ENCODE results near the gene ZNF423. TPM values are rescaled to one million over a fixed set of nuclear protein-coding genes. Genes with fewer than 3 reads are reported as not detected.

ZNF423 gene
- total RNA-seq, 1 donor from 2014 or later, result 11.9 TPM

DNA sequence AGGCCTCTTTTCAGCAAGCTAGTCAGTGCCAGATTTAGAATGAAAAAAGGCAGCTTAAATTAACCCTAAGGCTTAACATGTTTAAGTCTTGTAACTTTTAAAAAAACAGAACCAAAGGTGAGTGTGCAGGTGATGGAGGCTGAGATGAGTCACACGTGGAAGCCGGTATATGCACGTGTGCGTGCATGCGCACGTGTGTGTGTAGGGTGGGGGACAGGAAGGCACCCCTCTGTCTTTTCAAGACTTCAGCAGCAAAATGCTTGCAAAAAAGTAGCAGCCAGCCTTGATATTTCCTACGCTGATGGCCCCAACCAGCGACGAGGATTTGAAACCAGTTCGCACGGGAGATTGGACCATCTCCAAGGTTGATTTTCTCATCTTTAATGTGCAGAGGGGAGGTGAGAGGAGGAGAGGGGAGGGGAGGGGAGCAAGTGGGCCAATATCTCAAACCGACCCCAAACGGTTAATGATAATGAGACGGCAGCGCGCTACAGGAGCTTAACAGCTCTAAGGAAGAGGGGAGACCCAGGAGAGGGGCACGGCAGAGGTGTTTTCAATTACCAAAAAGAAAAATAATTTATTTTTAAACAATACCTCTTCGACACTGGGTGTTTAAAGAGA, 154.7 kb downstream of the ZNF423 start:
- H3K27me3 ChIP-seq, result no peaks in the 10 kb centered on the region
- no peak overlapping the region for H3K27ac ChIP-seq
- no peaks in the 10 kb centered on the region for H3K9me3 ChIP-seq
- H3K4me3 ChIP-seq, result no peak overlapping the region
- H3K4me1 ChIP-seq, result peaks cover 18% of the 10 kb centered on the region
- TF ChIP-seq, protein P1, sequence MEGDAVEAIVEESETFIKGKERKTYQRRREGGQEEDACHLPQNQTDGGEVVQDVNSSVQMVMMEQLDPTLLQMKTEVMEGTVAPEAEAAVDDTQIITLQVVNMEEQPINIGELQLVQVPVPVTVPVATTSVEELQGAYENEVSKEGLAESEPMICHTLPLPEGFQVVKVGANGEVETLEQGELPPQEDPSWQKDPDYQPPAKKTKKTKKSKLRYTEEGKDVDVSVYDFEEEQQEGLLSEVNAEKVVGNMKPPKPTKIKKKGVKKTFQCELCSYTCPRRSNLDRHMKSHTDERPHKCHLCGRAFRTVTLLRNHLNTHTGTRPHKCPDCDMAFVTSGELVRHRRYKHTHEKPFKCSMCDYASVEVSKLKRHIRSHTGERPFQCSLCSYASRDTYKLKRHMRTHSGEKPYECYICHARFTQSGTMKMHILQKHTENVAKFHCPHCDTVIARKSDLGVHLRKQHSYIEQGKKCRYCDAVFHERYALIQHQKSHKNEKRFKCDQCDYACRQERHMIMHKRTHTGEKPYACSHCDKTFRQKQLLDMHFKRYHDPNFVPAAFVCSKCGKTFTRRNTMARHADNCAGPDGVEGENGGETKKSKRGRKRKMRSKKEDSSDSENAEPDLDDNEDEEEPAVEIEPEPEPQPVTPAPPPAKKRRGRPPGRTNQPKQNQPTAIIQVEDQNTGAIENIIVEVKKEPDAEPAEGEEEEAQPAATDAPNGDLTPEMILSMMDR (IDR thresholded peaks at IDR 0.05), result no peak
- no peaks in the 10 kb centered on the region for H3K36me3 ChIP-seq
- DNase-seq (no peak), ATAC-seq (no peak)
- intact Hi-C loops (cut with DNase I), result no loop called here

DNA sequence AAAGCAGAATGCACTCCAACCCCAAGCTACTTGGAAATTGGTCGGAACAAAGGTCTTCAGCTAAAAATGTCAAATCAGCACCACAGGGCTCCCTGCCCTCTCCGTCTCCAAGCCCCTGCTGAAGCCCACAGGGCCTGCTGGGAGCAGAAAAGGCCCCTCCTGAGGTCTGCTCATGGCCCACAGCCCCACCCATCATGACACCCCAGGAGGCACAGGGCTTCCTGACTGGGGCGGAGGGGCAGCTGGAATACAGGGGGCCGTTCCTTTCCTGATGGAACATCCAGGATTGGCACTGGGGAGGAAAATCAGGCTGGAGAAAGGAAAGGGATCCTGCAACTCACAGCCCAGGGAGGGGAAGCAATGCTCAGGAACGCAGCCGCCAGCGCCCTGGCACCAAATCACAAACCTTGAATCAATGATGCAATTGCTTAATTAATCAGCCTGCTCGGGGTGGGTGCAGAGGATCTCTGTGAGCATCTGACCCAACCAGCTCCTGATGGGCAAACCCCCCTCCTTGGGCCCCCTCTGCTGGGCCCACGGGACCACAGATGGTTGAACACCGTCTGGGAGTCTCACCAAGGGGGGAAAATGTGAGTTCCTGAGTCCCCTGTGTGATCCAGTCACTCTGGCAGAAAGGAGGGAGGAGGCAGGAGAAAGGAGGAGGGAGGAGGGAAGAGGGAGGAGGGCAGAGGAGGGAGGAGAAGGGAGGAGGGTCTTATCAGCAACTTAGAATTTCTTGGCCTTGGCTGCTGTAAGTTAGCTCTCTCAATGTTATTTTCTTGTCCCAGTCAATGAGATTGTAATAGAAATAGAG, 155.5 kb downstream of the ZNF423 start:
- ATAC-seq, result no peak
- Histone ChIP-seq H3K36me3 (no peaks in the 10 kb centered on the region), H3K27ac (peak overlapping the region; percentile 30), H3K27me3 (no peaks in the 10 kb centered on the region), H3K9me3 (no peaks in the 10 kb centered on the region), H3K4me1 (peaks cover 18% of the 10 kb centered on the region), H3K4me3 (no peak overlapping the region)
- no peak for DNase-seq
- TF ChIP-seq, protein P1 (IDR thresholded peaks at IDR 0.05), result no peak
- intact Hi-C loops (cut with DNase I), result no loop called here

DNA sequence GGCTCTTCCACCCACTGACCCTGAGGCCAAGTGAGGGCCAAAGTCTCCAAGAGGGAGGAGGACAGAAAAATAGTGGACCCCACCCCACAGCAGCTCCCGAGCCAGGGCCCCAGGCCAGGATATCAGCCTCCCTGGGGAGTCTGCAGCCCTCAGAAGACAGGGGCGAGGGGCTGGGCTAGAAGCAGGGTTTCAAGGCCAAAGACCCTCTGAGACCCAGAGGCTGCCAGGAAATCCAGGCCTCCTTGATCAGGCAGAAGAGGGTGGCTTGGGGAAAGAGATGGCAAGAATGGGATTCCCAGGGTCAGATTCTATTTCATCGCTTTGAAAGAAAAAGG, 156.1 kb downstream of the ZNF423 start:
- TF ChIP-seq, protein P1 (IDR thresholded peaks at IDR 0.05), result no peak
- Histone ChIP-seq H3K27me3 (no peaks in the 10 kb centered on the region), H3K4me3 (no peak overlapping the region), H3K27ac (peak overlapping the region; percentile 68), H3K36me3 (no peaks in the 10 kb centered on the region), H3K4me1 (peaks cover 18% of the 10 kb centered on the region), H3K9me3 (no peaks in the 10 kb centered on the region)
- DNase-seq, result no peak
- ATAC-seq, result no peak
- intact Hi-C loops (cut with DNase I), result no loop called here

DNA sequence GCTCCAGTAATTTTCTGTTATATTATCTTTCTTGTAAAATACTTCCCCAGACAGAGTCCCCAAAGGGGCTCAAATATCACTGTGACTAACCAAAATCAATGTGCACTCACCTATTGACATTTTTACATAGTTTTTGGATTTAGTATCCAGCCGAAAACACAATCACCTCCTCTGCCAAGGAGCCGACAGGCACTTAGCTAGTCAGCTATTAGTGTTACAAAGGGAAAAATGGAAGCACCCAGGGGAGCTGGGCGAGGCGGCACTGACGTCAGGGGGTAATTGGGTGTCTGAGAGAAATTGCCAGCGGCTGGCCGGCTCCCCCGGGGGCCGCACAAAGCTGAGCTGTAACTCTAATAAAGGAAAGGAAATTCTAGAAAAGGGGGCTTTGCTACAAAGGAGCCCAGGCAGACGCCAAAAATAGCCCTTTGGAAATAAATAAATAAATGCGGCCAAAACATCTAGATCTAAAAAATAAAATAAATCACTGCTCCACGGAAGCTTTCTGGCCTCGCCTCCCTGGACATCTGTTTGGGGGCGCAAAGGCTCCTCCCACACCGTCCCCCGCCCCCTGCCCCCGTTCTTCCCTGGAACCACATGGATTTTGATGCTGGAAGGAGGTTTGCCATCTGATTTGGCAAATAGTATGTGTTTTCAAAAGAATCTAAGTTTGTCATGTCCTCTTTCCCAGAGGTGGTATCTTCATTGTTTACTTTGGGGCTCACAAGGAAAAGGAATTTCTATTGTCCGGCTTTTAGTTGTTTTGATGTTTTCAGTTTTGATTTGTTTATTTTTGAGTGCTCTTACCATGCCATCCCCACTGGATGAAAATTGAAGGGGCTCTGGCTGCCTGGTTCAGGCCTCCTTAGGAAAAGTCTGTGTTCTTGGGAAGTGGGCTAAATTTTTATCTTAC, 156.7 kb downstream of the ZNF423 start:
- Histone ChIP-seq H3K27ac (peak overlapping the region; percentile 68), H3K27me3 (no peaks in the 10 kb centered on the region), H3K9me3 (no peaks in the 10 kb centered on the region), H3K4me1 (peaks cover 18% of the 10 kb centered on the region), H3K4me3 (peak overlapping the region; percentile 0), H3K36me3 (no peaks in the 10 kb centered on the region)
- DNase-seq (no peak), ATAC-seq (no peak)
- intact Hi-C loops (cut with DNase I), result no loop called here
- TF ChIP-seq, protein P1 (IDR thresholded peaks at IDR 0.05), result no peak

DNA sequence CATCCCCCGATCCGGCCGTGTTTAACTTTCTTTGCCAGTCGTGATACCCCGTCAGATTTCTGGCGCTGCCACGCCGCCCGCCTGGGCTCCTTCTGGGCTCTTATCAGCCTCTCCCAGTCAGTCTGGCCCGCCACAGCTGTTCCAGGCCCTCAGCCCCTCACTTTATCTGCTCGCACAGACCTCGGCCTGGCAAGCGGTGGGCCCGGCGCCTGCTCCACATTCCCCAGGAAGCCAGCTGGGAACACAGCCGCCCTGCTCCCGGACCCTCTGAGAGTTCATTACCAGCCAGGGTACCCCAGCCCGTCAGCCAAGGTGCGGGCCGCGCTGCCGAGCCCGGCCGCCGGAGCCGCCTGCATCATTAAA, 157.5 kb downstream of the ZNF423 start:
- peak overlapping the region; percentile 0 for H3K4me3 ChIP-seq
- intact Hi-C loops (cut with DNase I), result no loop called here
- TF ChIP-seq, protein P1 (IDR thresholded peaks at IDR 0.05), result no peak
- H3K27ac ChIP-seq, result peak overlapping the region; percentile 68
- DNase-seq, result no peak
- H3K27me3 ChIP-seq, result no peaks in the 10 kb centered on the region
- no peaks in the 10 kb centered on the region for H3K9me3 ChIP-seq
- H3K4me1 ChIP-seq, result peaks cover 18% of the 10 kb centered on the region
- ATAC-seq, result no peak
- H3K36me3 ChIP-seq, result no peaks in the 10 kb centered on the region
